Measurements from ENCODE around the gene ADCYAP1.

The ADCYAP1 gene

DNA sequence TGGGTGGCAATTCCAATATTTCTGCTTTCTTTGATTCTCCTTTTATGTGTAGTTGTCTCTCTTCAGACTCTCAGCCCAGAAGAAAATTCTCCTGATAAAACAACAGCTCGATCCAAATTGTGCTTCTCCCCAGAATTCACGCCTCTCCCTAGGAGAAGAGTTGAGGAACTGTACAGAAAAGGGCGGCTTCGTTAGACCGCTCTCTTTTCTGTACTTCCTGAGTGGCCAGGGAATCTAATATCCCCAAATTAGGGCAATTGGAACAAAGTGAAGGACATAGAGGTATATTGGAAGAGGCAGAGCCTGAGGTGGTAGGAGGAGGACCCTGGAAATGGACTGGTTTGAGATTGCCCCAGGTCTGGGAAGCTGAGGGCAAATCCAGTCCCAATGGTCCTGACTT lies 5.6 kb downstream of the ADCYAP1 start:
- DNase-seq (ENCODE audit: low spot score), result no peak

DNA sequence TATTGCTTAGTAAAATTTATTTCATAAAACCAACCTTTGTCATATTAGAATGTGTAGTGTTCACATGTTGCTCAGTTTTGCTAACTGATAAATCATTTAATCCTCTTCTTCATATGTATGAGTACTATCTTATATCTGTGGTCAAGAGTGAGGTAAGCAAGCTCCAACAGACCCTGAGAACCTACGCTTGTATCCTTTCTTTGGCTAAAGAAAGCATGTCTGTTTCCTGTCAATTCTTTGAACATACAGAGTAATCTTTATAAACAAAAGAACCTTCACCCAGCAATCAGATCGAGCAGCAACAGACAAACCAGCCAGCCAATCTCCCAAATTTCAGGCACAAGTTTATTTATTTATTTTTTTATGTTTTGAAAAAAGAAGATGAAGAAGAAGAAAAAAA lies 6.4 kb downstream of the ADCYAP1 start:
- no peak for DNase-seq (ENCODE audit: low spot score)

DNA sequence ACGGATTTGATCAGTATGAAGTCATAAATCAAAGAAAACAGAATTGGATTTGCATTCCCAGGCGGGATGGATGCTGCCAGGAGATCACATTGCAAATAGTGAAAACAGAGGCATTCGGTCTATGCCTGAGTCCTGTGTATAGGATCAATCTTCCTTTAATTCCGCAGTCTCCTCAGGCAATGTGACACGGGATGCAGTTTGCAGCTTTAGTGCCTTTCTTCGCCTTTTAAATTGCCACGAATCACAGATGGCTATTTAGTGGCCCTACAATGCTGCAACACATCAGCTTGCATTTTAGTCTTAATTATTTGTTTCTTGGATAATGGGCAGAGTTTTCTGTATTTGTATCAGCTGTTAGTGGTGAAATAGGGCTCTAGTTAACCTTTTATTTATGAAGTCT lies 6.8 kb downstream of the ADCYAP1 start:
- DNase-seq (ENCODE audit: low spot score), result no peak

DNA sequence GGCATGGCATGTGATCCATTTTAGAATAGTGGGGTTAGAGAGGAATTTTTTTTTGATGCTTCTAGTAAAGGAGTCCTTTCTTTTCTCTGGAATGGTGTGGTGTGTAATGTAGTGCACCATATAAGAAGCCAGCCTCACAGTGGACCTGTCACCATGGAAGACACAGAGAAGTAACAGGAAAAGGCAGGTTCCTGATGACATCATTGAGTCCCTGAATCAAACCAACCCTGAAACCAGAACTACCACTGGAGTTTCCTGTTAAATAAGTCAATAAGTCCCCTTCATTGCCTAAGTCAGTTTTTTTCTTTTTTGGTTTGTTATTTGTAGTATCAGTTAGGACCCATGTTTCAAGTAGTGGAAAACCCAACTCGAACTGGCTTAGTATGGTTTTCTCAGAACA lies 11.9 kb downstream of the ADCYAP1 start:
- DNase-seq (ENCODE audit: low spot score), result no peak

DNA sequence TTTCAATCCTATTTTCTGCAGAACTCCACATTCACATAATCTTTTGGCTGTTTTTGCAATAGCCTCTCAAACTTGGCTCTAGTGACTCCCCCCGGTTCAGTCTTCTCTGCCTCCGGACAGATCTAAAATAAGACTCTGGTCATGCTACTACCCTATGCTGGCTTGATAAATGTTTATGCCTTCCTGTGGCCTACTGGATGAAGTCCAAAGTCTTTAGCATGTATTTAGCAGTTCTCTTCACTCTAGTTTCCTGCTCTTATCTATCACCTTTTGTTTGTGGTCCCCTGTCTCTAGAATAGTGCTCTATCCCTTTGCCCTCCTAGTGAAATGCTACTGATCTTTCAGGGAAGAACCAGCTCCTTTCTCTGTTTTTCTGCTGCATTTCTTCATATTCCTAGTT lies 14.4 kb downstream of the ADCYAP1 start:
- DNase-seq (ENCODE audit: low spot score), result no peak

DNA sequence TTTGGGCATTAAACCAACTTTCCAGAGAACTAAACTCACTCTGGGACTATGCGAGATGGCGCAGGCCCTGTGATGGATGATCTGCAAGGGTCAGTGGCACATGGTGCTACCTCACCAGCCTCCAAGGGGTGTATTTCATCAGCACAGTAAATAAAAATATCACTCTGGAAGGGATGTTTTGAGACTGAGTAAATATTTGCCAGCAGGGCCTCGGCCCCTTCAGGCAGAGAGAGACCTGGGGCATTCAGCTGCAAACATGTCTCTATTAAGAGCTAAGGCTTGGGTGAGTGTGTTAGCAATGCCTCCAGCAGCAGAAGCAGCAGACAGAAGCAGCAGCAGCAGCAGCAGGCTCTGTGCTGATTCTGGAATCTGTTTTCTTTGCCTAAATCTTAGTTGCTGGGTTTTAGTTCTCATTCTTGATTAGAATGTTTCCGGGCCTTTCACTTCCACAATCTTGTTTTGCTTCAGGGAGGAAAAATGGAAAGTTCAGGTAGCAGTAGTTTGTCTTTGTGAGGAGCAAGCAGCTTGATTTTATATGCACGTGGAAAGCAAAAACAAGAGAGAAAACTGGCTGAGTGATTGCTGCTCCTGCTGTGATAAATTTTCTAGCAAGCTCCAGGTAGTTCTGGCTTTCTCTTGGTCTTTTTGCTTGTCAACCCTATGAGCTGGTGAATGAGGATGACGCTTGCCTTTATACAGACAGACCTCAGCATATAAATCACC lies 18.6 kb downstream of the ADCYAP1 start:
- no peak for DNase-seq (ENCODE audit: low spot score)

DNA sequence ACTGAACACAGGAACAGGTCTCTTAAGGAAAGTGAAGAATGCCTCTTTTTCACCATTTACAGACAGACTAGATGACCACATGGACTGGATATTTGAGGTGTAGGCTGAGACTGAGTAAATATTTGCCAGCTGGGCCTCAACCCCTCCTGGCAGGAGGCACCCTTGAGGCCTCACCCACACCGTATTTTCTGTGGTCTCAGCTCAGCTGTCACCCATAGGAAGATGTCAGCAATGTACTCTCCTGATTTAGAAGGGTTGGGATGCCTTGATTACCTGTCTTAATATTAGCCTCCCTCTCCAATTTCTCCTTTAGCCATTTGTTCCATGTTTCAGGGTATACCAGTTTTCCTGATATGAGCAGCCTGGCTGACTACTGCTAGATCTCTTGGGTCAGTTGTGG lies 20.3 kb downstream of the ADCYAP1 start:
- DNase-seq (ENCODE audit: low spot score), result no peak

DNA sequence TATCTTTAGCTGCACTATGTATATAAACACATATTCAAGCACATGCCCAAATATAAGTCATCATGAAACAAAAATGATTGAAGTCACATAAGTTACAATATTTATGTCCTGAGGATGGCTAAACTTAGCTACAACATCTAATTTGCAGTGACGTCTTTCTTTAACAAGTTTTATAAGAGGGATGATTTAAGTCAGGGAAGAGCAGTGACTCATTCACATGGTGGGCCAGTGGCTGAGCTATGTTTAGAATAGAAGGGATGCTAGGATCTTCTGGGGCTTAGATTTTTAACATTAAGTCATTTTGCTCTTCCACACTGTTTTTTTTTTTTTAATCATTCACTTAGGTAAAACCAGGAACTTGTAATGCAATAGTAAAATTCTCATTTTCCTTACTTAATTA lies 22.3 kb downstream of the ADCYAP1 start:
- DNase-seq (ENCODE audit: low spot score), result no peak

DNA sequence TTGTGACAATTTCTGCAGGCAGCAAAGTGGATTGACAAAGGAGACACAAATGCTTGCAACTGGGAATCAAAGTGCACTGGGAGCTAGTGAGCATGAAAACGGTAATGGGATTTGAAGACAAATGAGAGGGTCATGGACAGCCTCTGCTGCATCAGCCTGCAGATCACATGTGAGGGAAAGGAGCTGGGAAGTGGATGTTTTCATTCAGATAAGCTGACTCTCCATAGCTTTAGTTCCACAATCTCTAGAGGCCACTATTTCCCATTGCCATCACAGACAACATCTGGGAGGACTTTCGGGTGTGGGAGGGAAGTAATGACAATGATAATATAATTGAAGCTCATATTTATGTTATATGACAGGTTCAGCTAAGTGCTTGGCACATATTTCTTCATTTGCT lies 28.4 kb downstream of the ADCYAP1 start:
- DNase-seq (ENCODE audit: low spot score), result no peak

DNA sequence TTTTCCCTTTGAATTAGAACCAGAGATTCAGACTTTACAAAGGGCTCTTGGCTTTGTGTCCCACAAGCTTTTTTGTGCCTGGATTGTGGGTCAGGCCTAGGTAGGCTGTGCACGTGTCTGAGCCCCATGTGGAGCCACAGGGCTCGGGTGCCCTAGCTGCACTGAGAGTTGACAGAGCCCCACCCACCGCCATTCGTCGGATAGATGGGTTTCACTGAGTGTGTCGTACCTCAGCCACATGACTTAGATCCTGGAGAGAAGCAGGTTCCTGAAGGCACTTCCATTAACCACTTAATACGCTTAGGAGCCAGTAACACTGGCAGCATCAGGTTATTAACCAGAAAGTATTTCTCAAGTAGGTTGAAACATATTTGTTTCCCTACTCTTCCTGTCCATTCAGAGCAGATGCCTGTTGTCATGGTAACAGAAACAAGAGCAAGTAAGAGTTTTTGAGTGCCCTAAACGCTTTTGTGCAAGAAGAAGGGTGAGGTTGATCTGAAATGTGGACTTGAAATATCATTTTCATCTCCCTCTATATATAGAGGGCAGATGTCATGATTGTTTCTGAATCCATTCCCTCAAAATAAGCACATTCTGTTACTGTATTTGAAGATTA lies 30.0 kb downstream of the ADCYAP1 start:
- DNase-seq (ENCODE audit: low spot score), result no peak

DNA sequence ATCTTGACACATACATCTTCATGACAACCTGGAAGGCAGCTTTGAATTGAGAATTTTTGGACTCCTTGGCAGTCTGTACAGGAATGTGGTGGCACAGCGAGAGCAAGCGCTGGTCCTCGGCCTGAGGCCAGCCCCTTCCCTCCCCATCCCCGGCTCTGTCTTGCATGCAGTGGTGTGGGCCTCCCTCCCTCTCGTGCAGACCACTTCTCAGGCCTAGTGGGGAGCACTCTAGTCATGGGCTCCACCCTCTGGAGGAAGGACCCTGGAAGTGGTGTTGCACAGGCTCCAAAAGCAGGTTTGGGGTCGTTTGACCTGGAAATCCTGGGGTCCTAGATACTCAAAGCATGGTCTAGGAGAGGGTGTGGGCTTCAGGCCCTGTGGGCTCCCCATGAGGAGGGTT lies 32.3 kb downstream of the ADCYAP1 start:
- DNase-seq (ENCODE audit: low spot score), result no peak

DNA sequence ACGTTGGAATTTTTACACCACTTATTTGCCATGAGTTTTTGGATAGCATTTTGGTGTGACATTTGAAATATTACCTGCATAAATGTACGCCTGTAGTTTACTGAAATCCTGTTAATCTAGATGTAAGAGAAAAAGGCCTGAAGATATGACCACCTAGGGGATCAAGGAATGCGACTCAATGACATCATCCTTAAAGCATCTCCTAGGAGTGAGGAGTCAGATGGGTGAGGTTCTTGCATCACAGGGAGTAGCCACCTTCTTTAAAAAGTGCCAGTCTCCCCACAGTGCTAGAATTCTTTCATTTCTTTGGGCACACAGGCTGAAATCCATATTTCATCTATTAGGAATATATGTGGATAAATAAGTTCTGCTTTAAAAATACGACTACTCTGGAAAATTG lies 34.5 kb downstream of the ADCYAP1 start:
- DNase-seq (ENCODE audit: low spot score), result no peak

DNA sequence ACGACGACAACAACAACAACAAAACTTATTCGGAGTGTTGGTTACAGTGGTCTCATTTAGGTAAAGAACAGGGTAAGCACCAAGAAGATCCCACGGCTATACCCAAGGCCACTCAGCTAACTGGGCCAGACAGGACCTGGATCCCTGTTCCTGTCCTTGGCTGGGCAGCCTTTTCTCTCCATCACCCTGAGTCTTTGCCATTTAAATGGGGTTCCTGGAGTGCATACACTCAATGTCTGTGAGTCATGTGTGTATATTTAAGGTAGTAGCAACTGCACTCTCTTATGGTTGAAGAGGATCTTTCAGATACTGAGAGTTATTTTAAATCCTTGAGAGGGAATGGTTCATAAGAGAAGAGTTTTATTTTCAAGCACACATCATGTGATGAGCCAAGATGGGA lies 35.3 kb downstream of the ADCYAP1 start:
- DNase-seq (ENCODE audit: low spot score), result no peak

DNA sequence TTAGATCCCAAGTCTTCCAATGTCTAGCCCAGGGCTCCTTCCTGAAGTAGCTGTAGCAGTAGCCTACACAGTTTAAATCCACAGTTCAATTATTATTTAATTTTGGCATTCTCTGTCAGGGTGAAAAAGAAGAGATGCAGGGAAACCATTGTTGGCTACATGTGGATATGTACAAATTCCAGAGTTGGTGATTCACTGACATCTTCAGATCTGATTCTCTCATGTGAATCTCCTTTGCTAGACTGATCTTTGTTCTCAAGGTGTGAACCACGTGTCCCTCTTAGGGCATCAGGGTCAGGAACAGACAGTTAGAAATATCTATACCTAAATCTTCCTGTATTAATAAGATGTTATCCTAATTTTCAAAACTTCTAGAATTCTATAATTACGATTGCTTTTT lies 36.7 kb downstream of the ADCYAP1 start:
- no peak for DNase-seq (ENCODE audit: low spot score)

DNA sequence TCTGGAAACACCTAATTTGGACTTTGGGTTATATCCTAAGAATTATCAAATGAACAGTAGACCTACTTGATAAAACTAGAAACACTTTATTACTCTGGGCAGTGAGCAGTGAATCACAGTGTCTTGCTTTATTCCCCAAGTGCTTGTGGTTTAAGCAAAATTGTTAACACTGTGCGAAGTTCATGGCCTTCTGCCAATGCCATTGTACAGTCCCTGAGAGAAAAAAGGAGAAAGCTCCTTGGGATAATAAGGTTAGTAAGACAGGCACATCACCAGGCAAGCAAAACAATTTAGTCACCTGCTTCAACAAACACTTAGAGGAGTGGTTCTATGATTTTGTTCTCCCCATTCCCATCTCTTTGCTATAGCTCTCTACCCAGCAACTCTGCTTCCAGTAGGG lies 39.8 kb downstream of the ADCYAP1 start:
- DNase-seq (ENCODE audit: low spot score), result no peak

DNA sequence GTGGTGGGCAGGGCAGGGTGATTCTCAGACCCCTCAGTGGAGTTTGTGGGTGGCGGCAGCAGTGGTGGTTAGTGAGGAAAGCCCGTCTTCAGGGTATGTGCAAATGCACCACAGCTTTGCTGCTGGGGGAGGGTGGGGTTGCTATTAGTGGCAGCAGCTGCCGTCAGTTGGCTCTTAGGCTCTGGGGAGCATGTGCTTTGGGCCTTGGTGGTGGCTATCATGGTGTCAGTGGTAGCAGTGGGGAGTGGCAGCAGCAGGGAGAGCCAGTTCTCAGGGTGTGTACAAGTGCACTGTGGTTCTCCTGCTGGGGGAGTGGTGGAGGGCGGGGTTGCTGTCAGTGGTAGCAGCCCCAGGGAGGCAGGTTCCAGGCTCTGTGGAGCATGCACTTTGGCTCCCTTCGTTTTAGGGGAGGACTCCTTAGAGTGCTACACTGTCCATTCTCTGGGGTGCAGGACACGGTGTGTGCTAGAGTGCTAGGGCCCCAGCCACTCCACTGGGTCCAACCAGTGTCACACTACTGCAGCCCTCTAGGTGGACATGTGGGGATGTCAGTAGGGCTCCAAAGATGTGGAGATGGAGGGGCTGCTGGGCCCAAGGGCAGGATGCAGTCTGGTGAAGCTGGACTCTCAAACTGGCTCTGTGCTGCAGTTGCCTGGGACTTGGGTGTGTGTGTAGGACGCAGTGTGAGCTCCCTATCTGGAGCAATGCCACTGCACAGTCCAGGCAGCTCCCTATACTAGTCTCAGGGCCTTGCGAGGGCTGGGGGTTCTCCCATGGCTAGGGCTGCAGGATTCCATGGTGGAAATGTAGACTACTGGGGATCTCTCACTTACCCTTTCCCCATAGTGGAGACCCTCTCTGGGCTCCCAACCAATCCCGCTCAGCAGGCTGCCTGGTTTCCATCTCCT lies 45.3 kb downstream of the ADCYAP1 start:
- DNase-seq (ENCODE audit: low spot score), result no peak

DNA sequence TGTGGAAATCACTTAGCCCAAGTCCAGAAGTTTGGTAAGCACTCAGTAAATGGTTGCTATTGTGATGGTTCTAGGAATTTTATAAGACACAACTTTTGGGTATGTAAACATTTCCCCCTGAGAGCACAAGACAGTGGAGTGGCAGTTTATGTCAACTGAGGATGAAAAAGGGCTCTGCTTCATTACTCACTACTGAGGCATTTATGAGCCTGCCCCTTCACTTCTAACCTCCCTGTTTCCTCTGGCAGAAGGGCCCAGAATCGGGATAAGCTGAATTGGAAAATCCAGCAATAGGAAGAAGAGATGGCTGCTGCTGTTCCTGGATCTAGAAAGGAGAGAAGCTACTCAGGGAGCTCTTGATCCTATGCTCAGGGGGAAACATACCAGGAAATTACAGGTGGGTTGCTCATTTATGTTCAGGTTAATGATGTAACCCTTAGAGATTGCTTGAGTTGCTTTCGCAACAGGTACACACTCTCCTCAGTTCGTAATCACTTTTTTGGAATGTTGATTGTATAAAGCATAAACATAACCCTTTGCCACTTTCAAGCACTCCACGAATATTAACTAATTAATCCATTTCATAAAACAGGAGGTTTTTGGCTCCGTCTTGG lies 46.3 kb downstream of the ADCYAP1 start:
- no peak for DNase-seq (ENCODE audit: low spot score)

DNA sequence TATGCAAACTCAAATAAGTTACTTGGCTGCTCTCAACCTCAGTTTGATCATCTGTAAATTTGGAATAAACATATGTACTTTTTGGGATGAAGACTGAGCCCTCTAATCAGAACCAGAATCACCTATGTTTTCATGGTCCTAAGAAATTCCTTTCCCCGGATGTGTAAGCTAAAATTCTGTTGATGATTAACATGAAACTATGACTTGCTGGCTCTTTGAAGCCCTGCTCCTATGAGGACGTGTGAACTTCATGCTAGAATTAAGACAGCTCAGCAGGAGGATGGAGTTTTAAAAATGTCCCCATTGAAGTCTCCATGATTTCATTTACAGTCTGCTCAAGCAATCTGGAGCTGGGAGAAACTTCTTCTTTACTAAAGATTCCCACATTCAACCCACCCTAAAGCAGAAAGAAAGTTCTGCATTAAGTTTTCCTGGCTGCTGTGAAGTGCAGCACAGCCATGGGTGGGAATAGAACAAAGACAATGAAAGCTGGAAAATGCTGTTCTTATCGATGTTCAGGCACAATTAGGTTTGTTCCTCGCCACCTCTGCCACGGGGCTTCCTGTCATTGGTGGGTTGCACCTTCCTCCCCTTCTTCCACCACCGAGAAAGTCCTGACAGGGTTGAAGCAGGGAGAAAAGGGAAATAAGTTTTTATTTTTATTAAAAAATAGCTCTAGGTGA lies 50.9 kb downstream of the ADCYAP1 start:
- DNase-seq (ENCODE audit: low spot score), result no peak

DNA sequence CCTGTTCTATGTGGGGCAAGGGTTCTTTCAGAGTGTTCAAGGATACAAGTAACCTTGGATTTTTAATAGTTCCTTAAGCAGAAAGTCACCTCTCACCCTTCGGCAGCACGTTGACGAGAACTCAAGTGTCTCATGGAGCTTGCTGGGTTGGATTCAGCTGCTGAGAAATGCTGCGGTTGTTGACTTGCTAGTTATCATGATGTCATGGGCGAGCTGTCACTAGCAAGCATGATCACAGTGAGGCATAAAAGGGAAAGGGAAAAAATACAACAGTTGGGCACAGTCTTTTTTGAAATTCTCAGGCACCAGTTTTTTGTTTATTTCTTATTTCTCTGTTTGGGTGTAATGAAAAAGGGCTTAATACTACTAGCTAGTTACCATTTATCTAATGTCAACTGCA lies 53.2 kb downstream of the ADCYAP1 start:
- DNase-seq (ENCODE audit: low spot score), result no peak

DNA sequence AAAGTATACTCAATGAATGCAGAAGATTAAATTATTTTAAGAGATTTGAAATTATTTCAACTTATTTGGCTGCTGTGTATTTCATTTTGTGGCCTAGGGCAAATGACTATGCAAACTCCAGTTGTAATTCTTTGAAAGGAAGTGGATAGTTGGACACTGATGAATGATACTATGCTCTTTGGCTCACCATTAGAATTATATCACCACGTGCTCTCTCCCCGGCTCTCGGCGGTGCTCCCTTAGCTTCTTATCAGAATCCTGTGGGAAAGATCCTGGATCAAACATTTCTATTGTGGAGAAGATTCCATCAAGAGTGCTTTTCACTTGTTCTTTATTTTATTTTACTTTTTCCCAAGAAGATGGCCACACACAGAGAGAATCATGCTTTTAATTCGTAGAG lies 55.2 kb downstream of the ADCYAP1 start:
- DNase-seq (ENCODE audit: low spot score), result no peak
